SKM-1 (cell line): ENCODE data around the gene MUC4.
"Not testable (repeated sequence)": the region's sequence is repeated elsewhere in the genome, so short reads cannot be mapped to it uniquely, and the experiment has no call there.

Source experiments
- DNase-seq: peaks from one replicate; lab custom pipeline; 2025; ENCODE audit not compliant: unreplicated experiment; lab: John Stamatoyannopoulos, UW

The MUC4 gene

GRCh38 chr3:195838714-195839113 lies 27.0 kb upstream of the MUC4 start:
- DNase-seq: no peak

GRCh38 chr3:195836476-195837135 lies 24.9 kb upstream of the MUC4 start:
- DNase-seq: no peak

- no peak for DNase-seq
Observed at GRCh38 chr3:195835791-195836190, 24.1 kb upstream of the MUC4 start.

- DNase-seq: no peak
Observed at GRCh38 chr3:195834675-195835583, 23.2 kb upstream of the MUC4 start.

GRCh38 chr3:195829897-195830254 lies 18.1 kb upstream of the MUC4 start:
- no peak for DNase-seq

GRCh38 chr3:195828762-195829161 lies 17.0 kb upstream of the MUC4 start:
- no peak for DNase-seq

- DNase-seq: no peak
Observed at GRCh38 chr3:195825857-195826804, 14.4 kb upstream of the MUC4 start.

GRCh38 chr3:195825191-195825588 lies 13.5 kb upstream of the MUC4 start:
- DNase-seq: no peak

GRCh38 chr3:195824425-195825190 lies 12.9 kb upstream of the MUC4 start:
- DNase-seq: not testable (repeated sequence)

GRCh38 chr3:195823999-195824398 lies 12.3 kb upstream of the MUC4 start:
- no peak for DNase-seq

GRCh38 chr3:195823280-195823679 lies 11.6 kb upstream of the MUC4 start:
- no peak for DNase-seq

GRCh38 chr3:195822131-195822696 lies 10.5 kb upstream of the MUC4 start:
- DNase-seq: no peak

- no peak for DNase-seq
Observed at GRCh38 chr3:195821403-195822130, 9.8 kb upstream of the MUC4 start.

GRCh38 chr3:195820901-195821300 lies 9.2 kb upstream of the MUC4 start:
- no peak for DNase-seq

- no peak for DNase-seq
Observed at GRCh38 chr3:195820186-195820585, 8.5 kb upstream of the MUC4 start.

GRCh38 chr3:195818301-195818700 lies 6.6 kb upstream of the MUC4 start:
- DNase-seq: no peak

- no peak for DNase-seq
Observed at GRCh38 chr3:195817578-195818135, 5.9 kb upstream of the MUC4 start.

- not testable (repeated sequence) for DNase-seq
Observed at GRCh38 chr3:195816276-195816913, 4.7 kb upstream of the MUC4 start.
